GM12872 (cell line): ENCODE measurements around the gene DAB1.

Source experiments
- CTCF ChIP-seq: IDR thresholded peaks from 3 replicates; pipeline ENCODE4 v1.5.1; 2011; ENCODE audit warnings: low read depth, mild to moderate bottlenecking, low read length, moderate library complexity; ENCODE audit not compliant: insufficient read depth

DAB1 gene

GRCh38 chr1:56993475-56993874 is 430.4 kb downstream of the DAB1 start:
- no peak for TF ChIP-seq CTCF

DNA sequence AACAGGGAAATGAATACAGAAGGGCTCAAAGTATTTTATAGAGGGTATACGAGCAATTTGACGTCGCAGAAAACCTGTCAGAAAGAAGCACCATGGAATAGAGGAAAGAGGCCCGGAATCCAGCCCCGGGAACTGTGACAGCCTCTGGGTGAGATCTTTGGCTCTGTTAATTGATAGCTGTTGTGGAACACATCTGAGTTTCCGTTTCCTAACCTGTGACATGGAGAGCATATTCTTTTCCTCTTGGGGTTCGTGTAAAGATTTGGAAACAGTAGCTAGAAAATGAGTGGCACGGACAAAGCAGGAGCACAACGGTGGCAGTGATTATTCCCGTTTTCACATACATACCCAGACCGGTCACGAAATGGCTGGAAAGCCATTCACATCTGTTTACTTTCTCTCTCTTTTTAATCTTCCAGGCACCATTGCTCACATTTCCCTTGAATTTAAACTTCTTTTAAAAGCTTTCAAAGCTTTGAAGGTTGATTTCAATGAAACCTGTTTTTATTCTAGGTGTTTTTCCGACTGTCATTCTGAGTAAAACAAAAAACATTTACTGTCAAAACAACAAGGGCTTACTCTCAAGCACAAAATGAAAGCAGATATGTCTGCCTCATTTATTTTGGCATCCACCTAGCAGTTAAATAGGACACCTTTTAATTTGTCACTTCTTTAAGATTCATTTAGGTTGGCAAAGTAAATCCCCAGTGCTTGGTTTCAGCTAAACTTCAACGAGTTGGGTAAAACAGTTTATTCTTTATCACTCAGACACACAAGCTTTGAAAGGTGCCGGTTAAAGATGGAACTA is 431.3 kb downstream of the DAB1 start:
- no peak for TF ChIP-seq CTCF

GRCh38 chr1:56991576-56991975 is 432.3 kb downstream of the DAB1 start:
- TF ChIP-seq CTCF, result no peak

- TF ChIP-seq CTCF, result no peak
Observed at GRCh38 chr1:56986397-56986796, 437.5 kb downstream of the DAB1 start.

DNA sequence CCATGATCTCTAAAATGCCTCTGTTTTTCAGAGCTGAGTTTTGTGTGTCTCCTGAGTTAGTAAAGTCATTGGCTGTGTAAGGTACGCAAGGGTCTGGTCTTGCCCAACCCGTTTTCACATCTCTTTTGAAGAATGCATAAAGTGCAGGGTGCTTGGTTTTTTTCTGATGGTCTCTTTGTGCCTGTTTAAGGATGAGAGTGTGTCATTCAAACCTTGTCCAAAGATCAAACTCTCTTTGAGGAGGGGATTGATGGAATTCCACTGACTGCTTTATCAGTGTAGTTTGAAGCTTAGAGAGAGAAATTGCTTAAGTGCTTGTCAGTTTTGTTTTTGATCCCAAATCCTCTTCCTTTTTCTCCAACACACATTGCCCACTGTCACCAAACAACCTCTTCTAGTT is 438.0 kb downstream of the DAB1 start:
- TF ChIP-seq CTCF, result no peak

- no peak for TF ChIP-seq CTCF
Observed at GRCh38 chr1:56983484-56983883, 440.4 kb downstream of the DAB1 start.

- no peak for TF ChIP-seq CTCF
Observed at GRCh38 chr1:56979986-56980755, 443.7 kb downstream of the DAB1 start.
